Right atrium auricular region (tissue), 2 donors: ENCODE measurements around the gene GLRX2. TPM values are rescaled to one million over a fixed set of nuclear protein-coding genes. Genes with fewer than 3 reads are reported as not detected.
A peak's percentile ranks its signal among the peaks of the same experiment; 100 is the strongest.

Experiments used
- DNase-seq: peaks from one replicate; pipeline ENCODE4 v3.0.0-alpha.2; 2019; ENCODE audit warnings: low spot score
- H3K27ac ChIP-seq, 2 donors: fragments of 200-600 bp; sonication (generic); 1 replicate in 1 of 2; 2 replicates in 1 of 2; pipeline ENCODE4 v1.5.1; 2016 to 2019
- H3K27me3 ChIP-seq, 2 donors: fragments of 200-600 bp; sonication (generic); one replicate each; pipeline versions ENCODE4 v1.5.1 to v1.6.0; 2017 to 2019
- H3K36me3 ChIP-seq: fragments of 200-600 bp; sonication (generic); one replicate; pipeline ENCODE4 v1.5.1; 2016
- H3K4me1 ChIP-seq, 2 donors: fragments of 200-600 bp; sonication (generic); one replicate each; pipeline versions ENCODE4 v1.5.1 to v1.6.0; 2017 to 2019
- H3K4me3 ChIP-seq, 2 donors: fragments of 200-600 bp; sonication (generic); 1 replicate in 1 of 2; 2 replicates in 1 of 2; pipeline ENCODE4 v1.5.1; 2017 to 2019; ENCODE audit warnings: mild to moderate bottlenecking in 1 of 2, moderate library complexity in 1 of 2
- H3K9me3 ChIP-seq, 2 donors: fragments of 200-600 bp; sonication (generic); one replicate each; pipeline ENCODE4 v1.5.1; 2019
- CTCF ChIP-seq, 2 donors: fragments of 200-600 bp; sonication (generic); IDR thresholded peaks; one replicate each; pipeline ENCODE4 v1.5.1; 2019; ENCODE audit warnings: antibody characterized with exemption in 2 of 2
- total RNA-seq, 2 donors: library from RNA; depleted of rRNA; stranded (reverse); fragments of >200 nt; gene quantifications; one replicate each; pipeline ENCODE4 v1.1.0, GENCODE V29; 2016

GLRX2 gene
- total RNA-seq, 2 donors from 2014 or later, result 6.8 to 12.1 TPM

GRCh38 chr1:193060938-193061337, 44.3 kb downstream of the GLRX2 start:
- Histone ChIP-seq H3K27ac (peak overlapping the region; percentile 98 to 99), H3K4me1 (peaks cover 0 to 40% of the 10 kb centered on the region in 2 donors), H3K4me3 (peak overlapping the region in 1 of 2 donors; percentile 84), H3K27me3 (no peaks in the 10 kb centered on the region), H3K36me3 (no peaks in the 10 kb centered on the region), H3K9me3 (no peaks in the 10 kb centered on the region)
- no peak for TF ChIP-seq CTCF (IDR thresholded peaks at IDR 0.05)
- DNase-seq, result no peak

DNA sequence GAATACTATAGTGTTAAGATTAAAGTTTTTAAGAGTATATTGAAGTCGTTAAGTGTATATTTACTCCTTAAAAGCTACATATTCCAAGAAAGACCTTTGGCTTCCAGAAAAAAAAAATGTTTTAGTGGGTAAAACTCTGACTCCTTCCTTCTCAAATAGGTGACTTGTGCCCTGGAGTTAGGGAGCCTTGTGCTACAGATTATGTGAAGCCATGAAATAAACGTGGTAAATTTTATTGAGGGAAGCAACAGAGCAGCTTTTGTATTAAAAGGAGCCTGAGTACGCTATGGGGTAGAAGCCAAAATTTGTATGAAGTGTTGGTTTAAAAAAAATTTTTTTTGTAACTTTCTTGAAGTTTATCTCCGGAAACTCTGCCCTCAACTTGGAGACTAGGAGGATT, 44.8 kb downstream of the GLRX2 start:
- DNase-seq, result no peak
- no peaks in the 10 kb centered on the region for H3K27me3 ChIP-seq
- TF ChIP-seq CTCF (IDR thresholded peaks at IDR 0.05), result no peak
- H3K36me3 ChIP-seq, result no peaks in the 10 kb centered on the region
- H3K4me3 ChIP-seq, result peak overlapping the region; percentile 84 to 90
- peaks cover 0 to 40% of the 10 kb centered on the region in 2 donors for H3K4me1 ChIP-seq
- H3K27ac ChIP-seq, result peak overlapping the region; percentile 98 to 99
- no peaks in the 10 kb centered on the region for H3K9me3 ChIP-seq

DNA sequence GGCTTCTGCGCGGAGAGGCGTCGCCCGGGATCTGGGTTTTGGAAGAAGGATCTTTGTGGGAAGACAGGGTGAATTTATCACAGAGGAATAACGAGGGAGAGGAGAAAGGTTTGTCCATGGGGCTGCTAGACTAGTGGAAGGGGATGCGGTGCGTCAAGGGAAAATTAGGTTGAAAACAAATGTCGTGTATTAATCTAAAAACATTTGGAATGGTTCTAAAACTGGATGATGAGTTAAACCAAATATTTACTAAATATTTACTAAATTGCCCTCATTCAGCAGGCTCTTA, 45.2 kb downstream of the GLRX2 start:
- H3K36me3 ChIP-seq, result no peaks in the 10 kb centered on the region
- no peaks in the 10 kb centered on the region for H3K9me3 ChIP-seq
- H3K27me3 ChIP-seq, result no peaks in the 10 kb centered on the region
- peaks cover 0 to 40% of the 10 kb centered on the region in 2 donors for H3K4me1 ChIP-seq
- TF ChIP-seq CTCF (IDR thresholded peaks at IDR 0.05), result no peak
- peak overlapping the region; percentile 84 to 90 for H3K4me3 ChIP-seq
- peak overlapping the region; percentile 98 to 99 for H3K27ac ChIP-seq
- no peak for DNase-seq

DNA sequence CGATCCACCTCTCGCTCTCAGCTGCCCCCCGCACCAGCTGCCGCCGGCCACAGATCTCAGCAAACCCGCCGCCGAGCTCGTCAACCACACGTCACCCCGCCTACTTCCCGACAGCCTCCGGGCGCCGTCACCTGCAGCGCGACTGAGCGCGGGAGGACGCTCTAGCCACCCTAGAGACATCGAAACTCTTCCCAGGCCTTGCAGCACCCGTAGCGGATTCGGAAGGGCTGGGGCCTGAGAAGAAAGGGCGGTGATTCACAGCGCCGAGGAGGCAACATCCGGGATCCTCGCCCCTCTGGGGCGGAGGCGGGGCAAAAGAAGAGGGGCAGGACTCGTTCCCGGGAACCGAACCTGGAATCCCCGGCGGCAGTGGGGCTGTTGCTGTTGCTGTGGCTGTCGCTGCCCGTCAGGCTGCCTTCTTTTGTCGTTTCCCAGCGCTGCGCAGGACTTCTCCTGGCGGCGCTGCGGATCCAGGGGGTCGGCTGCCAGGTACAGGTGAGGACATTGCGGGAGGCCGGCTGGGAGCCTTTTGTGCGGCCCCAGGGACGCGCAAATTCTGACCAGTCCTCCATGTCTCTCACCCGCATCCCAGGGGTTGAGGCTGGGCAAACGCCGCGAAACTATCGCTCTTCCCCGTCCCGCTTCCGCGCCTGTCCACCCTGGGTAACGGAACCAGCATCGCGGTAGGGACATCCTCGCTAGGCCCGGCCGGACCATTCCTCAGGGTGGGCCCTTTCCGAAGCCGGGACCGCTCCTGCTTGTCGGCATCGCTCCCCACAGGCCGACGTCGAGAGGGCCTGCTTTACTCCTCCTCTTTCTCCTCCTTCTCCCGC, 45.7 kb downstream of the GLRX2 start, which contains the start of the genes RO60 and UCHL5:
Gene RO60, plus strand, starts transcription at position 331 of the 833 bp plus-strand sequence. CDS start 9,443 bp downstream, outside the sequence.
Gene UCHL5, minus strand, starts transcription at position 79 of the 833 bp plus-strand sequence. CDS start 100 bp downstream, outside the sequence.
- peaks cover 0 to 40% of the 10 kb centered on the region in 2 donors for H3K4me1 ChIP-seq
- TF ChIP-seq CTCF (IDR thresholded peaks at IDR 0.05), result peak in 1 of 2 donors; percentile 29
- H3K27me3 ChIP-seq, result no peaks in the 10 kb centered on the region
- peak; percentile 96 for DNase-seq
- peak within 1 kb of the TSS; percentile 98 to 99 for H3K27ac ChIP-seq
- H3K4me3 ChIP-seq, result peak within 1 kb of the TSS; percentile 84 to 90
- no peaks in the 10 kb centered on the region for H3K36me3 ChIP-seq
- no peaks in the 10 kb centered on the region for H3K9me3 ChIP-seq

DNA sequence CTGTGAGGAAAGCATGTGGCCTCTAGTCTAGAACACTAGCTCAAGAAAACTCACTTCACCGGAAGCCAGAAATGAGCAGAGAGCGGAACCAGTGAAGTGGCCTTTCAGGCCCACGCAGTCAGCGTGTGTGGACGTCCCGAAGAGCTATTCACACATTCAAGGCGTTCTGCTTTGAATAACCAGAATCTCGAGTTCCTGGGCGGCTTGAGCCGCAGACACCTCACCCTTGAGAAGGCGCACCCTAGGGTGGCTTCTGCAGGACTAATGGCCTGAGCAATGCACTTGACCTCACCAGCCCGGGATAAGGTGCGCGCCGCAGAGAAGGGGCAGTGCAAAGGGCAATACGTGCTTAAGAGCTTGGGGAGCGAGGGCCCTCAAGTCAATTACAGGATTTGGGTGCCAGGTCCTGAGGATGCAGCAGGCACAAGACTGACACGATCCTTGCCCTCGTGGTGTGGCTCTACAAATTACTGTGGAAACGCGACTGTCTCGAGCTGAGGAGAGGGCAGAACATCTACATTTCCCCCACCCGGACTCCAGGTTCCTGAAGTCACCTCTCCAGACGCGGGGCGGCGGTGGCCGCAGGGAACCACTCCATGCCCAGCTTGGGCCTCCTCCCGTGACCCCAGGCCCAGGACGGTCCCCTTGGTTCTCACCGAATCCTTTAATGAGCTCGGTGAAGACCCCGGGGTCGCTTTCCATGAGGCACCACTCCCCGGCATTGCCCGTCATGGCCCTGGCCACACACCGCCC, 46.5 kb downstream of the GLRX2 start:
- H3K27me3 ChIP-seq, result no peaks in the 10 kb centered on the region
- no peaks in the 10 kb centered on the region for H3K36me3 ChIP-seq
- no peaks in the 10 kb centered on the region for H3K9me3 ChIP-seq
- peak; percentile 60 for DNase-seq
- peak overlapping the region; percentile 98 to 99 for H3K27ac ChIP-seq
- H3K4me3 ChIP-seq, result peak overlapping the region; percentile 84 to 90
- peaks cover 0 to 40% of the 10 kb centered on the region in 2 donors for H3K4me1 ChIP-seq
- TF ChIP-seq CTCF (IDR thresholded peaks at IDR 0.05), result no peak
